HL-60 (cell line): ENCODE results near the gene CD164L2.
"Not testable (repeated sequence)": the region's sequence is repeated elsewhere in the genome, so short reads cannot be mapped to it uniquely, and the experiment has no call there.

Source experiments
- DNase-seq, 2 experiments: peaks; one replicate each; pipeline ENCODE4 v3.0.0-alpha.2; 2010 to 2020; ENCODE audit warnings: low read depth in 1 of 2, low spot score in 1 of 2
- H3K27ac ChIP-seq: fragments of 250-450 bp; sonication (Bioruptor Pico); replicated peaks from 2 replicates; pipeline ENCODE4 v1.5.1; 2020; ENCODE audit warnings: mild to moderate bottlenecking, moderate library complexity
- H3K27me3 ChIP-seq: fragments of 250-450 bp; sonication (Bioruptor Pico); 2 replicates; pipeline ENCODE4 v1.5.1; 2021; ENCODE audit warnings: mild to moderate bottlenecking, moderate library complexity; ENCODE audit not compliant: insufficient read depth, poor library complexity, severe bottlenecking
- H3K4me3 ChIP-seq: replicated peaks from 2 replicates; pipeline ENCODE4 v1.5.1; 2011; ENCODE audit warnings: mild to moderate bottlenecking, control low read depth, low read length; ENCODE audit not compliant: insufficient read depth
- GABPA ChIP-seq: IDR thresholded peaks from 2 replicates; pipeline ENCODE4 v1.6.1; 2012; ENCODE audit warnings: low read depth
- POLR2AphosphoS5 ChIP-seq: IDR thresholded peaks from 2 replicates; pipeline ENCODE4 v1.6.1; 2012; ENCODE audit warnings: low read depth
- SPI1 ChIP-seq: IDR thresholded peaks from 2 replicates; pipeline ENCODE4 v1.6.1; 2012; ENCODE audit warnings: low read depth, mild to moderate bottlenecking, borderline replicate concordance
- long read RNA-seq: library from polyadenylated mRNA; unstranded; transcript quantifications from one replicate; pipeline ENCODE4 v2.0.0, GENCODE V29; 2020
- TF ChIP-seq, protein P1 (sequence below): IDR thresholded peaks from 2 replicates; pipeline ENCODE4 v1.6.1; 2012; ENCODE audit warnings: low read depth; ENCODE audit not compliant: insufficient replicate concordance
- TF ChIP-seq, protein P2 (sequence below): IDR thresholded peaks from one replicate; pipeline ENCODE4 v1.5.1; 2011; ENCODE audit warnings: low read length, control low read depth, inconsistent platforms; ENCODE audit not compliant: insufficient read depth

Gene CD164L2
- long read RNA-seq, result 0 reads

DNA sequence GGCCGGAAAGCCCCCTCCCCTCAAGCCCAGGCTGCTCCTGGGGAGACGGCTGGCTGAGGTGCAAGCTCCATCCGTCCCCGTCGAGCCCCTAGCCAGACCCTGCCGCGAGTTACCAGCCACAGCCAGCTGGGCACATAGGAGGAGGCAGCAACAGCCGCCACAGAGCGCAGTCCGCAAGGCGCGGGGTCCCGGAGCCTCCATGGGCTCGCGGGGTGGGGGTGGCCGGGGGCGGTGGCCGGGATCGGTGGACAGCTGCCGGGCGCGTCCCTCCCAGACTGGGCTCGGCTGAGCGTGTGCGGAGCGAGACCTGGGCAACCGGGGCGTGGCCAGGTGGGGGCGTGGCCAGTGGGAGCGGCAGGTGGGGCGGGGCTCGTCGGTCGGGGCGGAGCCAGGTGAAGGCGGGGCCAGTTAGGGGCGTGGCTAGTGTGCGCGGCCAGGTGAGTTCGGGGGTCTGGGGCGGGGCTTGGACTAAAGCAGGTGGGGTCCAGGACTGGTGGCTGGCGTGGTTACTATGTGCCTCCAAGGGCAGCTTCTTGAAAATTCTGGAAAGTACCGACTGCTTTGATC, at the start of gene CD164L2:
Gene CD164L2, minus strand, starts transcription at position 295 of the 567 bp plus-strand sequence. Its CDS starts 94 bp downstream, at position 201.
- Histone ChIP-seq H3K27ac (no peak within 1 kb of the TSS), H3K4me3 (no peak within 1 kb of the TSS)
- no peak for DNase-seq

DNA sequence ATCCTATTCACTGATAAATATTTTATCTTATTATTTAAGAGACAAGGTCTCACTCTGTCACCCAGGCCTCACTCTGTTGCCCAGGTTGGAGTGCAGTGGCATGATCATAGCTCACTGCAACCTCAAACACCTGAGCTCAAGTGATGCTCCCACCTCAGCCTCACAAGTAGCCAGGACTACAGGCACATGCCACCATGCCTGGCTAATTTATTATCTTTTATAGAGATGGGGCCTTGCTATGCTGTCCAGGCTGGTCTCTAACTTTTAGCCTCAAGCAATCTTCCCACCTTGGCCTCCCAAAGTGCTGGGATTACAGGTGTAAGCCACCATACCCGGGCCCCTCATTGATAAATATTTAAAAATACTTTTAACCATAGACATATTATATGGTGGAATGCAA, 49.6 kb upstream of the CD164L2 start:
- H3K27ac ChIP-seq, H3K4me3 ChIP-seq, H3K27me3 ChIP-seq, DNase-seq: not testable (repeated sequence)

More for the DNA sequence above, at the start of gene CD164L2:
- H3K27me3 ChIP-seq, result peaks cover 2% of the 10 kb centered on the region
- no peak for TF ChIP-seq SPI1

DNA sequence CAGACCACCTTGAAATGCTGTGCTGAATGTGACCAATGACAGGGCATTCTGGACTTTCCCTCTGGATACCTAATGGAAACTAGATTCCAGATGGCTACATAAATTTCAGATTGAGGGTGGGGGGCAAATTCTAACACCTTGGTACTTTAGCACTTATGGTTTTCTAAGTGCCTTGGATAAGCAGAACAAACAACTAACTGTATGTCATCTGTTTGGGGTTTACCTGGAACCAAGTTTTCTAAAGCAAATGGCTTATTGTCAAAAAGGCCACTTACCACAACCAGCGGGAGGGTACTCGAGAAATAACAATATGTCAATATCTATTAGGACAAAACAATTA, 48.4 kb upstream of the CD164L2 start:
- no peak for DNase-seq
- Histone ChIP-seq H3K27ac (peak overlapping the region; percentile 72), H3K4me3 (no peak overlapping the region), H3K27me3 (no peaks in the 10 kb centered on the region)
- TF ChIP-seq POLR2AphosphoS5 (no peak), SPI1 (no peak), GABPA (no peak)
- TF ChIP-seq, protein P1, sequence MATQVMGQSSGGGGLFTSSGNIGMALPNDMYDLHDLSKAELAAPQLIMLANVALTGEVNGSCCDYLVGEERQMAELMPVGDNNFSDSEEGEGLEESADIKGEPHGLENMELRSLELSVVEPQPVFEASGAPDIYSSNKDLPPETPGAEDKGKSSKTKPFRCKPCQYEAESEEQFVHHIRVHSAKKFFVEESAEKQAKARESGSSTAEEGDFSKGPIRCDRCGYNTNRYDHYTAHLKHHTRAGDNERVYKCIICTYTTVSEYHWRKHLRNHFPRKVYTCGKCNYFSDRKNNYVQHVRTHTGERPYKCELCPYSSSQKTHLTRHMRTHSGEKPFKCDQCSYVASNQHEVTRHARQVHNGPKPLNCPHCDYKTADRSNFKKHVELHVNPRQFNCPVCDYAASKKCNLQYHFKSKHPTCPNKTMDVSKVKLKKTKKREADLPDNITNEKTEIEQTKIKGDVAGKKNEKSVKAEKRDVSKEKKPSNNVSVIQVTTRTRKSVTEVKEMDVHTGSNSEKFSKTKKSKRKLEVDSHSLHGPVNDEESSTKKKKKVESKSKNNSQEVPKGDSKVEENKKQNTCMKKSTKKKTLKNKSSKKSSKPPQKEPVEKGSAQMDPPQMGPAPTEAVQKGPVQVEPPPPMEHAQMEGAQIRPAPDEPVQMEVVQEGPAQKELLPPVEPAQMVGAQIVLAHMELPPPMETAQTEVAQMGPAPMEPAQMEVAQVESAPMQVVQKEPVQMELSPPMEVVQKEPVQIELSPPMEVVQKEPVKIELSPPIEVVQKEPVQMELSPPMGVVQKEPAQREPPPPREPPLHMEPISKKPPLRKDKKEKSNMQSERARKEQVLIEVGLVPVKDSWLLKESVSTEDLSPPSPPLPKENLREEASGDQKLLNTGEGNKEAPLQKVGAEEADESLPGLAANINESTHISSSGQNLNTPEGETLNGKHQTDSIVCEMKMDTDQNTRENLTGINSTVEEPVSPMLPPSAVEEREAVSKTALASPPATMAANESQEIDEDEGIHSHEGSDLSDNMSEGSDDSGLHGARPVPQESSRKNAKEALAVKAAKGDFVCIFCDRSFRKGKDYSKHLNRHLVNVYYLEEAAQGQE, result no peak
- TF ChIP-seq, protein P2, sequence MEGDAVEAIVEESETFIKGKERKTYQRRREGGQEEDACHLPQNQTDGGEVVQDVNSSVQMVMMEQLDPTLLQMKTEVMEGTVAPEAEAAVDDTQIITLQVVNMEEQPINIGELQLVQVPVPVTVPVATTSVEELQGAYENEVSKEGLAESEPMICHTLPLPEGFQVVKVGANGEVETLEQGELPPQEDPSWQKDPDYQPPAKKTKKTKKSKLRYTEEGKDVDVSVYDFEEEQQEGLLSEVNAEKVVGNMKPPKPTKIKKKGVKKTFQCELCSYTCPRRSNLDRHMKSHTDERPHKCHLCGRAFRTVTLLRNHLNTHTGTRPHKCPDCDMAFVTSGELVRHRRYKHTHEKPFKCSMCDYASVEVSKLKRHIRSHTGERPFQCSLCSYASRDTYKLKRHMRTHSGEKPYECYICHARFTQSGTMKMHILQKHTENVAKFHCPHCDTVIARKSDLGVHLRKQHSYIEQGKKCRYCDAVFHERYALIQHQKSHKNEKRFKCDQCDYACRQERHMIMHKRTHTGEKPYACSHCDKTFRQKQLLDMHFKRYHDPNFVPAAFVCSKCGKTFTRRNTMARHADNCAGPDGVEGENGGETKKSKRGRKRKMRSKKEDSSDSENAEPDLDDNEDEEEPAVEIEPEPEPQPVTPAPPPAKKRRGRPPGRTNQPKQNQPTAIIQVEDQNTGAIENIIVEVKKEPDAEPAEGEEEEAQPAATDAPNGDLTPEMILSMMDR, result no peak

DNA sequence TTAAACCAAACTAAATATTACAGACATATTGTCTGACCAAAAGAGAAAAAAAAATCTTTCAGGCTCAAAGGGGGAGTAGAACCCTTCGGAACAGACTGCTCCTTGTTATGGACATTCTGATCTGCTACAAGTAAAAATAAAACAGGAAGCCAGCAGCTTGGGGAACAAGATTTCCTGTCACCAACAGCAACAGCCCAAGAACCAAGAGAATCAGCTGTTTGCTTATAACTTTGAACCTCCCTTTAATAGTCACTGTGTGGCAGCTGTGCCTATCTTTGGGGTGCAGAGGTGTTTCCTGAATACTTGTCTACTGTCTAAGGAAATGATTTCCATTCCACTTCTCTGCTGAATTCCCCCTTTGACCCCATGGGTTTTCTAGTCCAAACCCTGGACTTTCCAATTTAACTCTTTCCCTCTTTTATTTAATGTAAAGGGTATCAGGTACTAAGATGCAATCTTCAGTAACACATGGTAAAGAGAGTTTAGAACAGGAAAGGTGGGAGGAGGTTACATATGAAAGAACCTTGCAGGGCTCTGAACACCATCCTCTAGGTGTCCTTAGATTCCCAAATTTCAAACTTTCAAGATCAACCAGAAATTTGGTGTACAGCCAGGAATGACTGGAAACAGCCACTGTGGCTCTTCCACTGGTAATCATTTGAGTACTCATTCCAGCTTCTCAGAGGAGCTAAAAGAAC, 47.9 kb upstream of the CD164L2 start:
- Histone ChIP-seq H3K27ac (peak overlapping the region; percentile 72), H3K27me3 (no peaks in the 10 kb centered on the region), H3K4me3 (no peak overlapping the region)
- peak; percentile 89 for TF ChIP-seq SPI1
- TF ChIP-seq, protein P2, result no peak
- DNase-seq, result peak; percentile 25 to 64

DNA sequence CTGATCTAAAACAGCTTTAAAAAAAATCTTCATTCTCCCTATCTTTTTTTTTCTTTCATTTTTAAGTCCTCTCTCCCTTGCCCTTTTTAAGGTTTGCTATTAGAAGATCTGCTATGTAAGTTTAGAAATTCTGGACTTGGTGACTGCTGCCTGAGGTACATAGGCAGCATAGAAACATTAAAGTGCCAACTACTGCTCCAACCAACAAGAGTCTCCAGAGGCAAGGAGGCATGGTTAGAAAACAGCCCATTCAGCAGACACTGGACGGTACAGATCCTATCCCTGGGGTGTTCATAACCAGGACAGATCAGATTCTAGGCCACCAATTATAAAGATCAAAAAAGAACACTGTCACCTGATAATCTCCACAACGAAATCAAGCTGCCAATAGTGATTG, 45.9 kb upstream of the CD164L2 start:
- H3K4me3 ChIP-seq, result no peak overlapping the region
- no peaks in the 10 kb centered on the region for H3K27me3 ChIP-seq
- H3K27ac ChIP-seq, result peak overlapping the region; percentile 72
- TF ChIP-seq, protein P1, result no peak
- TF ChIP-seq GABPA, result no peak
- TF ChIP-seq, protein P2, result no peak
- TF ChIP-seq POLR2AphosphoS5, result no peak
- no peak for TF ChIP-seq SPI1
- no peak for DNase-seq
